Measurements from ENCODE around the gene RIPOR3. TPM values are rescaled to one million over a fixed set of nuclear protein-coding genes. Genes with fewer than 3 reads are reported as not detected.

The RIPOR3 gene
- polyA plus RNA-seq, 1 of the 3 experiments (the other 2 are of a cell fraction) = 1.2 TPM

DNA sequence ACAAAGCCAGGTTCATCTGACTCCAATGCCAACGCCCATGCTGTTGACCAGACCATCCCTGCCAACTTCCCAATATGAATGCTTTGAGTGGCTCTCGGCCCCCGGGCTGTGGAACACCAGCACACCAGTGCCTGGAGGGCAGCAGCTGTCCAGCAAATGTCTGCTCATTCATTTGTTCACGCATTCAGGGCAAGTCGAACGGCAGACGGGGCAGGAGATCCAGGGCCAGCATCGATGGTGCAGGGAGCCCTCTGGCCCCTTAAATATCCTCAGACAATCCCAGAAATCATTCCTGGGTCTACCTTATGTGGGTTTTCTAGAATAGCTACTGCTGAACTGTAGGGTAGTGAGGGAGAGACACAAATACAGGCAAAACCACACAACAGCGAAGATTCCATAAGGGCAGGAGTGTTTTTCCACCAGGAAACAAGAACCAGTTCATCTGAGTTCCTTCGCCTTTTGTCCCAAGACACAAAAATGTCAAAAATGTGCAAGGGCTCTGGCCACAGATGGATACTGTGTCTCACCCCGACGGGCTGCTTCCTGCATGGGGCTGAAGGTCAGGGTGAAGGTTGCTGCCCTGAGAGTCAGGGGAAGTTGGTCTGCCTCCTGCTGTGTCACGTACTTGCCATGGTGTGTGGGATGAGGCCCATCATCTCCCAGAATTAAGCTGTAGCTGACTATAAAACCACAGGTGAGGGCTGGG, 15.5 kb downstream of the RIPOR3 start:
- ChIA-PET CTCF (interaction anchor here (0.8 to 2.2 kb wide), 4 partner anchors 13 to 23 kb away, joined by 3 to 6 read pairs (median 3); no protein-coding TSS in a partner anchor), POLR2A (no interaction called here)
- 60% methylated on average over 11 of the region's 13 CpGs for WGBS (ENCODE audit: low lambda C conversion rate)
- H3K79me2 ChIP-seq (ENCODE audit: insufficient read depth) = no peaks in the 10 kb centered on the region
- no peak overlapping the region for H3K4me2 ChIP-seq
- H4K20me1 ChIP-seq (ENCODE audit: insufficient read depth) = no peaks in the 10 kb centered on the region
- DNase-seq = no peak
- no peak overlapping the region for H3K9ac ChIP-seq
- no peaks in the 10 kb centered on the region for H3K9me3 ChIP-seq
- no peaks in the 10 kb centered on the region for H3K36me3 ChIP-seq (replicated peaks in 1 of 2; ENCODE audit: control insufficient read depth in 1 of 2, insufficient read depth in 2 of 2, low read length in 1 of 2)
- peak overlapping the region; percentile 3; the same call in 1 of the 2 replicates for H2AFZ ChIP-seq (ENCODE audit: low read depth)
- no peak overlapping the region for H3K27ac ChIP-seq (ENCODE audit: low read depth in 2 of 2, low read length in 1 of 2)
- no peak for TF ChIP-seq EP300 (IDR thresholded peaks at IDR 0.05; ENCODE audit: borderline replicate concordance in 1 of 2, low read depth in 1 of 2, low read length in 1 of 2)
- TF ChIP-seq, protein P1, sequence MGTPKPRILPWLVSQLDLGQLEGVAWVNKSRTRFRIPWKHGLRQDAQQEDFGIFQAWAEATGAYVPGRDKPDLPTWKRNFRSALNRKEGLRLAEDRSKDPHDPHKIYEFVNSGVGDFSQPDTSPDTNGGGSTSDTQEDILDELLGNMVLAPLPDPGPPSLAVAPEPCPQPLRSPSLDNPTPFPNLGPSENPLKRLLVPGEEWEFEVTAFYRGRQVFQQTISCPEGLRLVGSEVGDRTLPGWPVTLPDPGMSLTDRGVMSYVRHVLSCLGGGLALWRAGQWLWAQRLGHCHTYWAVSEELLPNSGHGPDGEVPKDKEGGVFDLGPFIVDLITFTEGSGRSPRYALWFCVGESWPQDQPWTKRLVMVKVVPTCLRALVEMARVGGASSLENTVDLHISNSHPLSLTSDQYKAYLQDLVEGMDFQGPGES (IDR thresholded peaks at IDR 0.05; ENCODE audit: low read depth, low read length) = no peak
- no peak for TF ChIP-seq RCOR1 (IDR thresholded peaks at IDR 0.05; ENCODE audit: low read length)
- no peak for TF ChIP-seq JUND (IDR thresholded peaks at IDR 0.05)
- TF ChIP-seq GATA2 (CRISPR knock-in tag; IDR thresholded peaks at IDR 0.05) = no peak
- no peak for TF ChIP-seq NFIC (IDR thresholded peaks at IDR 0.05; ENCODE audit: borderline replicate concordance)
- TF ChIP-seq POLR2AphosphoS5 (IDR thresholded peaks at IDR 0.05; ENCODE audit: low read depth, low read length) = no peak
- no peak for TF ChIP-seq RAD21 (IDR thresholded peaks at IDR 0.05; ENCODE audit: low read length)
- TF ChIP-seq, protein P2, sequence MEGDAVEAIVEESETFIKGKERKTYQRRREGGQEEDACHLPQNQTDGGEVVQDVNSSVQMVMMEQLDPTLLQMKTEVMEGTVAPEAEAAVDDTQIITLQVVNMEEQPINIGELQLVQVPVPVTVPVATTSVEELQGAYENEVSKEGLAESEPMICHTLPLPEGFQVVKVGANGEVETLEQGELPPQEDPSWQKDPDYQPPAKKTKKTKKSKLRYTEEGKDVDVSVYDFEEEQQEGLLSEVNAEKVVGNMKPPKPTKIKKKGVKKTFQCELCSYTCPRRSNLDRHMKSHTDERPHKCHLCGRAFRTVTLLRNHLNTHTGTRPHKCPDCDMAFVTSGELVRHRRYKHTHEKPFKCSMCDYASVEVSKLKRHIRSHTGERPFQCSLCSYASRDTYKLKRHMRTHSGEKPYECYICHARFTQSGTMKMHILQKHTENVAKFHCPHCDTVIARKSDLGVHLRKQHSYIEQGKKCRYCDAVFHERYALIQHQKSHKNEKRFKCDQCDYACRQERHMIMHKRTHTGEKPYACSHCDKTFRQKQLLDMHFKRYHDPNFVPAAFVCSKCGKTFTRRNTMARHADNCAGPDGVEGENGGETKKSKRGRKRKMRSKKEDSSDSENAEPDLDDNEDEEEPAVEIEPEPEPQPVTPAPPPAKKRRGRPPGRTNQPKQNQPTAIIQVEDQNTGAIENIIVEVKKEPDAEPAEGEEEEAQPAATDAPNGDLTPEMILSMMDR (IDR thresholded peaks at IDR 0.05) = no peak
- TF ChIP-seq, protein P3, sequence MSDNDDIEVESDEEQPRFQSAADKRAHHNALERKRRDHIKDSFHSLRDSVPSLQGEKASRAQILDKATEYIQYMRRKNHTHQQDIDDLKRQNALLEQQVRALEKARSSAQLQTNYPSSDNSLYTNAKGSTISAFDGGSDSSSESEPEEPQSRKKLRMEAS (IDR thresholded peaks at IDR 0.05; ENCODE audit: low read depth) = no peak
- no peak for TF ChIP-seq SMC3 (IDR thresholded peaks at IDR 0.05; ENCODE audit: low read depth, low read length)
- TF ChIP-seq, protein P4, sequence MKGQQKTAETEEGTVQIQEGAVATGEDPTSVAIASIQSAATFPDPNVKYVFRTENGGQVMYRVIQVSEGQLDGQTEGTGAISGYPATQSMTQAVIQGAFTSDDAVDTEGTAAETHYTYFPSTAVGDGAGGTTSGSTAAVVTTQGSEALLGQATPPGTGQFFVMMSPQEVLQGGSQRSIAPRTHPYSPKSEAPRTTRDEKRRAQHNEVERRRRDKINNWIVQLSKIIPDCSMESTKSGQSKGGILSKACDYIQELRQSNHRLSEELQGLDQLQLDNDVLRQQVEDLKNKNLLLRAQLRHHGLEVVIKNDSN (IDR thresholded peaks at IDR 0.05; ENCODE audit: borderline replicate concordance, low read depth) = no peak
- TF ChIP-seq, protein P5, sequence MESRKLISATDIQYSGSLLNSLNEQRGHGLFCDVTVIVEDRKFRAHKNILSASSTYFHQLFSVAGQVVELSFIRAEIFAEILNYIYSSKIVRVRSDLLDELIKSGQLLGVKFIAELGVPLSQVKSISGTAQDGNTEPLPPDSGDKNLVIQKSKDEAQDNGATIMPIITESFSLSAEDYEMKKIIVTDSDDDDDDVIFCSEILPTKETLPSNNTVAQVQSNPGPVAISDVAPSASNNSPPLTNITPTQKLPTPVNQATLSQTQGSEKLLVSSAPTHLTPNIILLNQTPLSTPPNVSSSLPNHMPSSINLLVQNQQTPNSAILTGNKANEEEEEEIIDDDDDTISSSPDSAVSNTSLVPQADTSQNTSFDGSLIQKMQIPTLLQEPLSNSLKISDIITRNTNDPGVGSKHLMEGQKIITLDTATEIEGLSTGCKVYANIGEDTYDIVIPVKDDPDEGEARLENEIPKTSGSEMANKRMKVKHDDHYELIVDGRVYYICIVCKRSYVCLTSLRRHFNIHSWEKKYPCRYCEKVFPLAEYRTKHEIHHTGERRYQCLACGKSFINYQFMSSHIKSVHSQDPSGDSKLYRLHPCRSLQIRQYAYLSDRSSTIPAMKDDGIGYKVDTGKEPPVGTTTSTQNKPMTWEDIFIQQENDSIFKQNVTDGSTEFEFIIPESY (IDR thresholded peaks at IDR 0.05; ENCODE audit: borderline replicate concordance, low read depth) = no peak
- no peak for TF ChIP-seq RFX5 (IDR thresholded peaks at IDR 0.05; ENCODE audit: low read length)
- TF ChIP-seq SIN3A (IDR thresholded peaks at IDR 0.05; ENCODE audit: borderline replicate concordance, low read depth, low read length) = no peak
- no peak for TF ChIP-seq GABPA (IDR thresholded peaks at IDR 0.05; ENCODE audit: low read depth)
- peaks cover 0 to 6% of the 10 kb centered on the region in 2 experiments; a peak in 1 of 4 replicates for H3K4me1 ChIP-seq (ENCODE audit: control insufficient read depth in 1 of 2, insufficient read depth in 2 of 2, low read depth in 1 of 2, low read length in 1 of 2)
- H3F3A ChIP-seq (replicated peaks; ENCODE audit: insufficient read depth) = no peaks in the 10 kb centered on the region
- no peaks in the 10 kb centered on the region for H3K9me2 ChIP-seq
- H3K4me3 ChIP-seq (ENCODE audit: low read depth in 2 of 2, low read length in 1 of 2) = no peak overlapping the region
- no peaks in the 10 kb centered on the region for H3K27me3 ChIP-seq (ENCODE audit: insufficient read depth)

Measured in SK-N-SH (cell line).